ENCODE results near the gene NECTIN4.
"Not testable (repeated sequence)": the region's sequence is repeated elsewhere in the genome, so short reads cannot be mapped to it uniquely, and the experiment has no call there.

NECTIN4 gene

DNA sequence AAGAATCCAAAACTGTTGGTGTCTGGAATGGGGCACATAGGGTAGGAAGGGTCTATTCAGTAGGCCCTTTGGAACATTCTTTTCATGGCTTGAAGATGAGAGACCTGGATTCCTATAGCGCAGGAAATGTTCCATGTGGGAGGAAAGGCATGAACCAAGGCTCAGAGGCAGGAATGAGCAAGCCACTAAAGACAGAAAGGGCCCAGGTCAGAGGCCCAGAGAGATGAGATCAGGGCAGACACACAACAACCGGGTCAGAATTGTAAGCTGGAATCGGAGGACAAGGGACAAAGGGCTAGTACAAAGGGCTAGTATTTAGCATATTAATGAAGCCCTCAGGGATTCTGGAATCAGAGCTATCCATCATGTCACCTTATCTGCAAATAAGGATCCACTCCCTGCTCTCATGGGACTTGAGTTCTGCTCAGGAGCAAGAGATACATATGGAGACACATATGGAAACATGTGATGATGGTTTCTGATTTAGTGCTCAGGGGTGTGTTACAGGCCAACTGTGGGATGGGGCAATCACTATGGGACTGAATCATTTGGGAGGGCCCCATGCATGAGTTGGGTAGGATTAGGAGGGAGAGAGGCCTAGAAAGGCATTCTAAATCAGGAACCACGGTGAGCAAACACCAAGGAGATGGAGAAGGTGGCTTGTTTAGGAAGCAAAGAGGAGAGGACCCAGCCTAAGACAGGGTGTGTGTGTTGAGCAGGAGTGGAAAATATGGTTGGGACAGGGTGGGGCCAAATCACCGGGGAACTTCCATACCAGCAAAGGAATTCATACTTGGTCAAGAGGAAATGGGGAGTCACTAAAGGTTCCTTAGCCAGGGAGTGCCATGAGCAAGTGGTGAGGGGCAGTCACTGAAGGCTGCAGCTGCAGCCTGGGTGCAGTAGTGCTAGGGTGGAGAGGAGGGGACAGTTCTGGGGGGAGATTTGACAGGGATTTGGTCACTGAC lies 8.6 kb downstream of the NECTIN4 start:
- no peak for DNase-seq

DNA sequence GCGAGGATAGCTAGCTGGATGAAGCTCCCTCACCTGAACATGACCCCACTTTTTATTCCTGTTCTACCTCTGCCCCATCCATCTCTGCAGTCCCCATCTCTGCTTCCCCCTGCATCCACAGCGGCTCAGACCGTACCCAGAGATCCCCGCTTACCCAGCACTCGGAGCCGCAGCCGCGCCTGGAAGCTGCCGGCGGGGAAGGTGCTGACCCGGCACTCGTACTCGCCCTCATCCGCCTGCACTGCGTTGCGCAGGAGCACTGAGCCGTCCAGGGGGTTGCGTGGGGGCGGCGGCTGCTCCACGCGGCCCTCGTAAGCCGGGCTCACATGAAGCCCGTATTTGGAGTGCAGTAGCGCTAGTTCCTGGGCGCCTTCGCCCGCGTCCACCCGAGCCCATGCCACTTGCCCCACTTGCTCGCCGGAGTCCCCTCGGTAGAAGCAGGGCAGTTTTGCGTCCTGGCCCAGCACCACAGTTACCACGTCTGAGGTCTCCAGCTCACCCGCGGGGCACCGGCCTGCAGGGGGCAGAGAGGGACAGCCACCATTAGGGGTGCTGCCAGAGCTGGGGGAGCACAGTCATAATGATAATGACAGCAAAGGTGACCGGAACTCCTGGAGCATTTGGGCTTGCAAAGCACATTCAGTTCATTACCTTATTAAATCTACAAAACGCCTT lies 9.8 kb downstream of the NECTIN4 start:
- DNase-seq = no peak

DNA sequence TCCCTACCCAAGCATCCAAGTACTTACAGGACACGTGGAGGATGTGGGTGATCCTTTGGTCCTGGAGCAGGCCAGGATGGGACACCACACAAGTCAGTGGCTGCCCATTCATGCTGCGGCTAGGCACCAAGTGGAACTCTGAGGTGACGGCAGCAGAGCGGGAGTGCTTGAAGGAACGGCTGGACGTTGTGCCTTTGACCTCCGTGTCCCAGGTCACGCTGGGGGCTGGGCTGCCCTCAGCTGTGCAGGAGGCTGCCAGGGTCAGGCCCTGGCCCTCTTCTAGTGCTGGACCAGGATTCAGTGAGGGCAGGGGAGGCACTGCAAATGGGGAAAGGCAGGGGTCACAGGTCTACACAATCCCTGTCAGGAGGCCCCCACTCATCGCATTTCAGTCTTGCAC lies 11.9 kb downstream of the NECTIN4 start:
- DNase-seq = no peak

DNA sequence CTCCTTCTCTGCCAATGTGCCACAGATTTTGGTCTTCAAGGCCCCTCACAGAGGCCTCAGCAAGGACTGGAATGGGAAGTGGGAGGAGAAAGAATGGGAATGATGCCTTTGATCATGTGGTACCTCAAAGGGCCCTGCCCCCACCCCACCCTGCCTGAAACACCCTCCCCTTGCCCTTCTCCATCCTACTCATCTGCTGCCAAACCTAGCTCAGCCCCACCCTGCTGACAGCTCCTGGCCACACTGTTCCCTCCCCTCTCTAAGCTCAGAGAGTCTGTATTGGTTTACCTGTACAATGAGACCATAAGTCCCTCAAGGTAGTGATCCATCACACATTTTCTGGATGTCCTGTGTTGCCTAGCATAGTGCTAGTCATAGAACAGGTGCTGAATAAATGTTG lies 12.9 kb downstream of the NECTIN4 start:
- no peak for DNase-seq

DNA sequence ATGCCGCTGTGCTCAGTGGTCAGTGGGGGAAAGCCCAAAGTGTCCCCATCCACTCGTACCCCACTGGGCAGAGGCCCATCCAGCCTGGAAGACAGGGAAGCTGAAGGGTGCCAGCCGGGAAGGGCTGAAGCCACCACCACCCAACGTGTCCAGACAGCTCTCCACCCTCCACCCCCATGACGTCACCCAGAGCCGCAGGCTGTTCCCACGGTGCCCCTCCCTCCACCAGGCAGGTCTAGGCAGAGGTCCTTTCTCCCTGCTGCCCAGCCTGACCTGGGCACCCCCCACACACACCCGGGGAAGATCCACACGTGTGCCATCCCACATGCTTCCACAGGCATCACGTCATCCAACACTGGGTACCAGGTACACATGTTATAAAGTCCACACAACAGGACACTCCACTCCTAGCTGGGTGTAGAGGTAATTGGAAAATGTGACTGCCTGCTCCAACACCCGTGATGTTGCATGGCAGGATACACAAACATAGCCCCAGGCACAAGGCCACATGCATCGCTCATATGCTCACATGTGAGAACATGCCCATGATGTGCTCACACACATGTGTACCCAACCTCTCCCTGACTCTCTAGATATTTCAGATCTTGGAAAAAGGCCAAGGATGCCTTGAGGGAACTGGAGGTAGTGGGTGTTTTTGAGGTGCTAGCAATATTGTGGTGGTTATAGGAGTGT lies 14.5 kb downstream of the NECTIN4 start:
- DNase-seq = no peak

DNA sequence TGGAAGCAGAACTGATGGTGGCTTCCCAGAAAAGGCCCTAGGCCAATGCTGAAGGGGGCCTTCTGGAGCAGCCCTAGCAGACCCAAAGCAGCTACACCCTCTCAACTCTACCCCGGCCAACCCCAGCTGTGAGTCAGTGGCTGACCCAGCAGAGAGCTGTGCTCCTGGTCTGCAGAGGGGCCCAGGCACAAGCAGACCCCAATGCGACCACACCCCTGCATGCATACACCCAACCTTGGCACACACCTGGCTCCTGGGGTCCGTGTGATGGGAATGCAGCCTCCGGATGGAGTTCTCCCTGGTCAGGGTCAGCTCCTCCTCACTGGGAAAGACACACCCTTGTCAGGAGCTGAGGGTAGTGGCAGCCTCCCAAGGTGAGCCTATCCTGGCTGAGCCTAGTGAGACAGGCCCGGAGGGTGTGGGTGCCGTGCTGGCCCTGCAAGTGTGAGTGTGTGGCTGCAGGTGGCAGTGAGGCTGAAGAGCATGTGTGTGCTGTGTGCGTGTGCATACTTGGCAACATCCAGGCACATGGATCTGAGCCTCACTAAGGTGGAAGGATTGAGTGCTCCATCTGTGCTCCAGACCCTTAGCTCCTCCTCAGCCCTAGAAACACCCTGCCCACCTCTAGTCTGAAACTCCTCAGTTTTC lies 15.8 kb downstream of the NECTIN4 start:
- DNase-seq = no peak

DNA sequence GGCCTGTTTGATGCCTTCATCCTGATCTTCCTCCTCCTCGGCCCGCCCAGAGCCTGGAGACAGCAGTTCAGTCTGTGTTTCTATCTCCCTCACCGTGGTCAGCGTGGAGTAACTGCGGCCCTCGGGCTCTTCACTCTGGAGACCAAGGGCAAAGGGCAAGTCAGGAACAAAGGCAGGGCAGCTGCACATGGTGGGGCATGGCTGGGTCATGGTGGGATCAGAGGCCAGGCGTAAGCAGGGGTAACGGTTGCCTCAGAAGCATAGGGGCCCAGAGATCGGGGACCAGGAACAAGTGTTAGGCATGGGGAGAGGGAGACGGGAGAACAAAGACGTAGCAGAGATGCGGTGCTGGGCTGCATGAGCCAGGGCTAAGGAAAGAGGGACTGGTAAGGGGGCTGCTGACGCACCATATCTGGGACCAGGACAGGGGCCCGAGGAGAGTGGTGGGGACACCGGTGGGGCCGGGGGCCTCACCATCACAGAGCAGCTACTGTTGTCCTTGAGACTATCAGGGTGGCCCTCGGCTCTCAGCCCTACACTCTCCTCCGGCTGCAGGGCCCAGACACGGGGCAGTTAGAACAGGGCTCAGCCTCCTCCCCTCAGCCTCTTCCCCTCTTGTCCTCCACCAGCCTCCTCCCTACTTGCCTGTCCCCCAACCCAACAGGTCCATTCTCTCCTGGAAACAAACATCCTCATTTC lies 16.5 kb downstream of the NECTIN4 start:
- no peak for DNase-seq

DNA sequence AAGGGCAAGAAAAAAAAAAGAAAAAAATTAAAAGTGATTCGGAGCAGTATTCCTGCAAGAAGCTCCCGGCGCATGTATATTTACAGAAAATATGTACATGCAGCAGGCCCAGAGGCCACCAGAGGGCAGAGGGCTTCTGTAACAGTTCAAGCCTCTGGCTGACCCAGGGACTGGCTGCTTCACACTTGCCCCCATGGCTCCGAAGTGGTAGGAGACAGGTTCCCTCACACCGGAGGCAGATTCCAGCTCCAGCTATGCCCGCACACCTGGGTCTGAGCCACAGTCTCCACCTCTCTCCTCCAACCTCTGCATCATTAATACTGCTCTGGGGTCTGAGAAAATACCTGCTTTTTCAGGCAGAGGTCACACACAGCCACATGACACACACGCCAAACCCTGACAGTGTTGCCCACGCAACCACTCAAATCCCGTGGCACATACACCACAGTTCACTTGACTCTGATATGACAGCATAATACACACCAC lies 17.4 kb downstream of the NECTIN4 start:
- peak; percentile 52 for DNase-seq

DNA sequence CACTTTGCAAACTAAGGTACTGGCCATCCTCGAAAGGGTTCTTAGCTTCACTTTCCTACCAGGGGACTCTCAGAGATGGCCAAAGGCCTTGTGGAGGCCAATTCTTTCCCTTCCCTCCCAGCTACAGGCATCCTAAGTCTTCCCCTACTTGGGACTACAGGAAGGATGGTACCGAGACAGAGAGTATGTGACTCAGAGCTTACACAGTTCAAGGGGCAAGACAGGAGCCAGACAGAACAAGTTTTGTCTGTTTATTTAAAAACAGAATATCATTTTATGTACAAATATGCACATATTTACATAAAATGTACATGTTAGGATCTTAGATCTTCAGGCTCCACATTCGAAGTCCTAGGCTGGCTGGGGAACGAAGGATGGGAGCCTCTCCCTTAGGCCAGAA lies 18.6 kb downstream of the NECTIN4 start:
- DNase-seq = no peak

DNA sequence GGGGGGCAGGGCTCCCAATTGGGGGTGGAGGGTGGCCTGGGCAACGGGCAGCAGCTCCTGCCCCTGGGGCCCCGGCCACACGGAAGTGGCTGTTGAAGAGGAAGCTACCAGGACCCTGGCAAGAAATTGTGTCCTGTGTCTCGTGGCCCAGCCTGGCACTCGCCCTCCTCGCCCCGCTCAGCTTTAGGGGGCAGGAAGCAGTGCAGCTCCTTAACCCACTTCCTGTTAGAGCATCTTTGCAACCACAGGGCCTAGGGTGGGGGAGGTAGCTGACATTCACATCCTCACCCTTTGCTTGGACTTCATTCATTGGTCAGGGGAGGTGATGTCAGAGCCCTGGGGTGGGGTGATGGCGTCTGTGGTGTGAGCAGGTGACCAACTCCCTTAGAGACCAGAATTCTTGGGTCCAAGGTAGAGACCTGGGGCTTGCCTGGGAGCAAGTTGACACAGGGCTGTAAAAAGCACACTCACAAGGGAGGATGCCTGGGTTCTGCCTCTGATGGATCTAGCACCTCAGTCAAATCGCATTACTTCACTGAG lies 19.6 kb downstream of the NECTIN4 start, which contains the start of gene ARHGAP30:
Gene ARHGAP30 (minus strand): TSS at position 161 of the 540 bp plus-strand sequence. CDS start 267 bp downstream, outside the sequence.
- DNase-seq = peak; percentile 77

DNA sequence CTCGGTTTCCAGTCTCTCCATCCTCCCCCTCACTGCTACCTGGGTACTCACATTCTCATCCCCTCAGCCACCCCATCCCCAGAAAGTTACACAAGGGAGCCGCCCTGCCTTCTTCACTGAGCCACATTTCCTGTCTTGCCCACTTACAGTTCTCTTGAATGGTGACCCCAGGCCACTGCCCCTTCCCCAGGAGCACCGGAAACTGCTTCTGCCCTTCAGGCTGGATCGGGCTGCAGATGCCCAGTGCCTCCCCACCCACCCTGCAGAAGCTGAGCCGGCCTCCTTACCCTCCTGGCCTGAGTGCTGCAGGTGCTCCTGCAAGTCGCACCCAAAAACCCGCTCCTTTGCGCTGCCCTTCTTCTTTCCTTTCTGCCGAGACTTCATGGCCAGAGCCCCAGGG lies 20.1 kb downstream of the NECTIN4 start:
- DNase-seq = peak; percentile 34

DNA sequence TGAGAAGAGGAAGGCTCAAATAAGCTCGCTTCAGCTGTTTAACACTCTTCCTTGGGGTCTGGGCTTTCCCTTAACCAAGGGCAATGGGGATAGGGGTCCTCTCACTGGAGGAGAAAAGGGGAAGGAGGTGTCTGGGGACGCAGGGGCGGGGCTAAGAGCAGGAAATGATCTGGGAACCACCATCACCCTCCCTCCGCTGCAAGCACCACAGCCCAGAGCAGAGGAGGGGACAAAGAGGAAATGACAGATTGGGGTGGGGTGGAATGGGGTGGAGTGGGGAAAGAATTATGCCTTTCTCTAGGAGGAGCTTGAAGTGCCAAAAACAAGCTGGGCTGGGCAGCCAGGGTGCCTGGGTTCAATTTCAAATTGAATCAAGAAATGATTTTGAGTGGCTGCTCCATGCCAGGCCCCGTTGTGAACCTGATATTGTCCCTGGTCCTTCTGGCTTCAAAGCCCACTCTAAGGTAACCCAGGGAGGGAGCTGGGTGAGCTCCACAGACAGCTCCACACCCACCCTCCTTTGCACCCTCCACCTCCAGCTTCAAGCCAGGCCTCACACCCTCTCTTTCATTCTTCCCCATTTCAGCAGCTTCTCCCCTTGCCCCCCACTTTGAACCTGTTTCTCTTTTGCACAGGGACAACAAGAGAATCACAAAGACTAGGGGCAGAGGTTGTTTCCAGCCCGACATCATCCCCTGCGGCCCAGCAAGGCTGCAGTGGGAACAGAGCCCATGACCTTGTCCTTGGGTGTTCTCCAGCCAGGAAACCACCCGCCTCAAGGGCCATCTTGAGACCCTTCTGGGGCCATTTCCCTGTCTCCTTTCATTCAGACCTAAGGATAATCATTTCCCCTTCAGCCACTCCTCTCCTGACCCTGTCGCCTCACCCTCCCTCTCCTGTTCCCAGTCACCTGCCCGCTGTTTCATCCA lies 20.8 kb downstream of the NECTIN4 start:
- DNase-seq = peak; percentile 80

DNA sequence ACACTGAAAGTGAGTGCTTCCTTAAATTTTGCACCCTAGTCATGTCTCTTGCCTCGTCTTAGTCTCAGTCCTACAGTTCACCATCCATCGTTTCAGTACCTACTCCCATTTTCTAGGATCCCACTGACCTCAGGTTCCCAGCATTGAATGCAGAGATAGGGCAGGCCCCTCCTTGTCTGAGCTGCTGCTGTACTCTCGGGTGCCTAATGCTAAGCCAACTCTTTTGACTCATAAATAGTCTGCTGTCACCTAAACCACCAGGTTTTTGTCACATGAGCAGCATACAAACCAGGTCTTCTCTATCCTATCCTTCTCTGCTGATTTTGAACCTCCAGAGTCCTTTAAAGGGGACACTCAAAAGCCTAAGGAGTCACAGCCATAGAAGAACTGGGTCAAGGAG lies 22.7 kb downstream of the NECTIN4 start:
- DNase-seq = no peak

DNA sequence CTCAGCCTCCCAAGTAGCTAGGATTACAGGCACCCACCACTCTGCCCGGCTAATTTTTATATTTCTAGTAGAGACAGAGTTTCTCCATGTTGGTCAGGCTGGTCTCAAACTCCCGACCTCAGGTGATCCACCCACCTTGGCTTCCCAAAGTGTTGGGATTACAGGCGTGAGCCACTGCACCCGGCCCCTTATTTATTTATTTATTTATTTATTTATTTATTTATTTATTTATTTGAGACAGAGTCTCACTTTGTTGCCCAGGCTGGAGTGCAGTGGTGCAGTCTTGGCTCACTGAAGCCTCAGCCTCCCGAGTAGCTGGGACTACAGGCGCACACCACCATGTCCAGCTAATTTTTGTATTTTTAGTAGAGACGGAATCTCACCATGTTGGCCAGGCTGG lies 23.7 kb downstream of the NECTIN4 start:
- not testable (repeated sequence) for DNase-seq

DNA sequence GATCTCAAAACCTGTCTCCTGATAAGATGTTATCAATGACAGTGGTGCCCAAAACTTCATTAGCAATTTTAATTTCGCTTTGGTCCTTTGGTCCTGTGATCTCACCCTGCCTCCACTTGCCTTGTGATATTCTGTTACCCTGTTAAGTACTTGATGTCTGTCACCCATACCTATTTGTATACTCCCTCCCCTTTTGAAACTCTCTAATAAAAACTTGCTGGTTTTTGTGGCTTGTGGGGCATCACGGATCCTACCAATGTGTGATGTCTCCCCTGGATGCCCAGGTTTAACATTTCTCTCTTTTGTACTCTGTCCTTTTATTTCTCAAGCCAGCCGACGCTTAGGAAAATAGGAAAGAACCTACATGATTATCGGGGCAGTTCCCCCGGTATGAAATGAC lies 25.4 kb downstream of the NECTIN4 start:
- not testable (repeated sequence) for DNase-seq

DNA sequence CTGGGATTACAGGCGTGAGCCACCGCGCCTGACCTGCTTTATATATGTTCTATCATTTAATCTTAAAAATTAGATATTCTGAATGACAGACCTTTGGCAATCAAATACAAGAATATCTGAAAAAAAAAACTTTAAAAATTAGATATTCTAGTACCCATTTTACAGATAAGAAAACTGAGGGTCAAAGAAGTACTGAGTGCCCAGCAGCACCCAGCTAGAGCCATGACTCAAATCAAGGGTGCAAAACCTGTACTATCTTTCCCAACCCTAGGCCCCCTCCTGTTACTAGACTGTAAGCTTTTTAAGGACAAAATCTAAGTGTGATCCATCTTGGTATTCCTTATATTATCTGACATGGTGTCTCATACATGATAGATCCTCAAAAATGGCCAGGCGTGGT lies 27.9 kb downstream of the NECTIN4 start:
- DNase-seq = no peak

DNA sequence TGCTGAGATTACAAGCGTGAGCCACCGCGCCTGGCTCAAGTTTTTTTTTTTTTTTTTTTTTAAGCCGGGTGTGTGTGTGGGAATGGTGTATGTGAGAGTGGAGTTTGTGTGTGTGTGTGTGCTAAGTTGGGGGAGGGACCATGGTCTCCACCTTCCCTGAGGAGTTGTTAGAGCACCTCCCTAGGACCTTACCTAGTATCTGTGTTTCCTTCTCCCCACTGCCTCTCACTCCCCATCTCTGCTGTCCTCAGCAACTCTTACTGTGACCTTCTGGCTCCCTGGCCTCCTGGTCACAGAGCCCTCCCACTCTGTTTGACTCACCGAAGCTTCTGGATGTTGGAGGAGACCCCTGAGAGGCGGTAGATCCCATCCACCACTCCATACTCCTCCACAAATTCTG lies 30.1 kb downstream of the NECTIN4 start:
- DNase-seq = no peak

DNA sequence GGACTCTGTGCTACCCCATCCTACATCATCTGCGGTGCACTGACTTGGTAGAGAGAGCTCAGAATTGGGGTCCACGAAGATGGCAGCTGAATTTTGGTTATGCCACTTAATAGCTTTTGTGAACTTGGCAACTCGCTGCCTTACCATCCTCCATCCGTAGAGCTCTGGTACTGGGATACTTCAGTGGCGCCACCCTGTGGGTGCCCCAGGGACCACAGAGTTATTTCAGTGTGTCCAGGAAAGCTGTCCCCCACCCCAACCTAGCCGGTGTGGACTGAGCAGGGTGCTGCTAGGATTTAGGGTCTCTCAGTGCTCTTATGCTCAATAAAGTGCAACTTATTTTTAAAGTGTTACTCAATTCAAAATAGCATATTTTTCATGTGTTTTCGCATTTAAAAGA lies 34.6 kb downstream of the NECTIN4 start:
- no peak for DNase-seq

DNA sequence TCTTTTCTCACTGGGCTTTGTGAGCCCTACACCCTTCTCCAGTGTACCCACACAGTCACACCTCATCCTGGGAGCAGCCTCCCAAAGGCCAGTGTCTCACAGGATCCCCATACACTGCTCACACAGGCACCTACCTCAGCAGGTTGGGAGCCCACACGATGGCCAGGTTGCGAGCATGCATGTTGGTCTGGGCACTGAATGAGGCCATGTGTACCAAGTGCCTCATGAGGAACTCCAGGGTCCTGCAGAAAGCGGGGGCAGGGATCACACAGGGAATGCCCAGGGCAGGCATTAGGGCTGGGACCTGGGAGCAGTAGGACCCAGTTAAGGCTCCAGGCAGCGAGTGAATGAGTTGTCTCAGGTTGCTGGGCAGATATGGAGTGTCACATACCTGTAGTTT lies 35.1 kb downstream of the NECTIN4 start:
- DNase-seq = no peak

DNA sequence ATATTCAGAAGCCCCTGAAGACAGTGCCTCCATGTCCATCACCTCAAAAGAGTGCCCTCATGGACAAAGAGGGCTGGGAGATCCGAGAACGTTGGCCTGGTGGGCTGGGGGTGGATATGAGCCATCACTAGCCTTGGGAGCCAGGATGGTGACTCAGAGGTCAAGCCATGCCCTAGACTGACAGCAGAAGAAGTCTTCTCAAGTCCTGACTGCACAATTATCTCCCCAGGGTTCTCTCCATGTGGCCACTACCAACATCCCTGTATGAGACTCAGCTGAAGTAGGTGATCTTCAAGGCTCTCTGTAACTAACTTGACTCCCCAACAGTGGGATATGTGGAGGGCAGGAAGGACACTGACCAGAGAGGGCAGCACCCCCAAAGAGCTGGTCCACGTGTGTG lies 36.5 kb downstream of the NECTIN4 start:
- DNase-seq = no peak

DNA sequence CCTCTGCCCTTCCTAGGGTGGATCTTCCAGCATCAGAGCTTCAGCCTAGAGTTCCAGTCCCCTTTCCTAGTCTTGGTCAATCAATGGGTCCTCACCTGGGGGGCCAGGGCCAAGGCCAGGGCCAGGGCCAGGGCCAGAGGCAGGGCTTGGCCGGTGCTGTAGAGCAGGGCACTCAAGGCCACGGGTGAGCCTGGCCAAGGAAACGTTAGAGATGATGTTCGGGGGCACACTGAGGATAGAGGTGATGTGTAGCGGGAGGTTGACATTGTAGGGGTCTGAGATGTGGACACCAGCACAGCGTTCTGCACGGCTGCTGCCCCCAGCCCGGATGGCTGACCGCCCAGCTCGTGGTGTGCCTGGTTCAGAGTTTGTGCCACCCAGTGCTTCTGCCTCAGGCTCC lies 38.1 kb downstream of the NECTIN4 start:
- DNase-seq = no peak
